Measurements from ENCODE around the gene CADM1.

DNA sequence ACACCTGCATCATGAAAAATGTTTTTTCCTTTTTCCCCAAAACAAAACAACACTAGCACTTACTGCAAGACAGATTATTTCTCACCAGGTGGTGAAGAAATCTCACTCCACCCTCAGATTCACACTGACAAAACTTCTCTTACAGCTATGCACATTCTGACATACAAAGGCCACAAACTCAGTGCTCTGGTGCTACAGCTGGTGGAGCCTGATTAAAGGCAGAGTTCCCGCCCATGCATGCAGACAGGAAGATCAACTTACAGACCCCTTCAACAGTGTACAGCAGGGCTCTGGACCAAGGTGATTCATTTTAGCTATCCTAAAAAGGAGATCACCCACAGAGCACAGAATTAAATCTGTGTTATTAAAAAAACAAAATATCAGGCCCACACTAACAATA, 112.6 kb downstream of the CADM1 start:
- TF ChIP-seq, protein P1, sequence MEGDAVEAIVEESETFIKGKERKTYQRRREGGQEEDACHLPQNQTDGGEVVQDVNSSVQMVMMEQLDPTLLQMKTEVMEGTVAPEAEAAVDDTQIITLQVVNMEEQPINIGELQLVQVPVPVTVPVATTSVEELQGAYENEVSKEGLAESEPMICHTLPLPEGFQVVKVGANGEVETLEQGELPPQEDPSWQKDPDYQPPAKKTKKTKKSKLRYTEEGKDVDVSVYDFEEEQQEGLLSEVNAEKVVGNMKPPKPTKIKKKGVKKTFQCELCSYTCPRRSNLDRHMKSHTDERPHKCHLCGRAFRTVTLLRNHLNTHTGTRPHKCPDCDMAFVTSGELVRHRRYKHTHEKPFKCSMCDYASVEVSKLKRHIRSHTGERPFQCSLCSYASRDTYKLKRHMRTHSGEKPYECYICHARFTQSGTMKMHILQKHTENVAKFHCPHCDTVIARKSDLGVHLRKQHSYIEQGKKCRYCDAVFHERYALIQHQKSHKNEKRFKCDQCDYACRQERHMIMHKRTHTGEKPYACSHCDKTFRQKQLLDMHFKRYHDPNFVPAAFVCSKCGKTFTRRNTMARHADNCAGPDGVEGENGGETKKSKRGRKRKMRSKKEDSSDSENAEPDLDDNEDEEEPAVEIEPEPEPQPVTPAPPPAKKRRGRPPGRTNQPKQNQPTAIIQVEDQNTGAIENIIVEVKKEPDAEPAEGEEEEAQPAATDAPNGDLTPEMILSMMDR (conservative IDR thresholded peaks at IDR 0.05; ENCODE audit: low read depth, low read length), result no peak
- no peak for TF ChIP-seq EZH2 (IDR thresholded peaks at IDR 0.05; ENCODE audit: borderline replicate concordance, low read depth, low read length, poor library complexity, severe bottlenecking)
